ENCODE data around the gene PAX5.

PAX5 gene

DNA sequence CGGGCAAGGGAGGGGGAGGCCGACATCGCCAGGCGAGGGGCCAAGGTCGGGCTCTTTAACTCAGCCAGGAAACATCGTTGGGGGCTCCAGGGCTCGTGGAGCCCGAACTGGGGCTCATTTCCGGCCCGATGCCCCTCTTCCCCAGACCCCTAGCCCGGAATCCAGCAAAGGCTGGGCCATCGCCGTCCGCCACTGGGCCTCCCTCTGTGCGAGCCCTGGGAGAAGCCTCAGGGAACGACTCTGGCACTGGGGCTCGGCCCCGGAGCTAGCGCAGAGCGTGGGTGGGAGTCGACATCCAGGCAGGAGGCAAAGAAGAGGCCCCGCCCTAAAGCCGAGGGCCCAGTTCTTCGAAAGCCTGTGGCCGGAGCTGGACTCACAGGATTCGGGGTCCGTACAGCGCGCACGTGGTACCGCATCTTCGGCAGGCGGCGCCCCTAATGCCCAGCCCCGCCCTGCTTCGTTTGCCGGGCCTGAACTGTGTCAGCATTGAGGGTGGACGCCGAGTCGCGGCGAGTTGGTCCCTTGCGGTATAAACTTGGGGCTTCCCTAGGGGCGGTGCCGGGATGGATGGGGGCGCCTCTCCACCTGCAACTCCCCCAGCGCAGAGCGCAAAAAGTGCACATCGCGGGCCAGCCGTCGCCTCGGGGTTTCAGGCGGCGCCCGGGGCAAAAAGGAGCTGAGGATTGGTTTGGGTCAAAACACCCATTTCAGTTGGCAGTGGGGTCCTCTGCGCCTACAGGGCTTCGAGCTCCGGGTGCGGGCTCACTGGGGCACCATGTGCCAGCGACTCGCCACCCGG, 3.6 kb upstream of the PAX5 start:
- no peak for DNase-seq (ENCODE audit: low read depth, low spot score)

- no peak for DNase-seq (ENCODE audit: low read depth, low spot score)
Measured at GRCh38 chr9:37036776-37037502, 2.9 kb upstream of the PAX5 start.

DNA sequence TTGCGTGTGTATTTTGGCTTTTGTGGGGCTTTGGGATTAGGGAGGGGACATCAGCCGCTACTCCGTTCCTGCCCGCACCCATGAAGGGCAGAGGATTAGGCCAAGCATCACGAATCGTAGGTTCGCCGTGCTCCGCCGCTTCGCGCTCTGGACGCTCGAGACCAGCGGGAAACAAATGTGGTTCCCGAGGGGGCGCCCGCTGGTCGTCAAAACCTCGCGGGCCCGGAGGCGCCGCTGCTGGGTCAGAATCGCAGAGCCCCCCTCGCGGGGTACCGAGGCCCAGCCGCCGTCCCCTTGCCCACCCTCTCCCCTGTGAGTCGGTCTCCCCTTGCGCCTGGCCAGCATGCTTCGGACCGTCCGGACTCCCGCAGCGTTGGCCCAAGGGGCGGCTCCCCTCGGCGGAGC, 2.3 kb upstream of the PAX5 start:
- no peak for DNase-seq (ENCODE audit: low read depth, low spot score)

DNA sequence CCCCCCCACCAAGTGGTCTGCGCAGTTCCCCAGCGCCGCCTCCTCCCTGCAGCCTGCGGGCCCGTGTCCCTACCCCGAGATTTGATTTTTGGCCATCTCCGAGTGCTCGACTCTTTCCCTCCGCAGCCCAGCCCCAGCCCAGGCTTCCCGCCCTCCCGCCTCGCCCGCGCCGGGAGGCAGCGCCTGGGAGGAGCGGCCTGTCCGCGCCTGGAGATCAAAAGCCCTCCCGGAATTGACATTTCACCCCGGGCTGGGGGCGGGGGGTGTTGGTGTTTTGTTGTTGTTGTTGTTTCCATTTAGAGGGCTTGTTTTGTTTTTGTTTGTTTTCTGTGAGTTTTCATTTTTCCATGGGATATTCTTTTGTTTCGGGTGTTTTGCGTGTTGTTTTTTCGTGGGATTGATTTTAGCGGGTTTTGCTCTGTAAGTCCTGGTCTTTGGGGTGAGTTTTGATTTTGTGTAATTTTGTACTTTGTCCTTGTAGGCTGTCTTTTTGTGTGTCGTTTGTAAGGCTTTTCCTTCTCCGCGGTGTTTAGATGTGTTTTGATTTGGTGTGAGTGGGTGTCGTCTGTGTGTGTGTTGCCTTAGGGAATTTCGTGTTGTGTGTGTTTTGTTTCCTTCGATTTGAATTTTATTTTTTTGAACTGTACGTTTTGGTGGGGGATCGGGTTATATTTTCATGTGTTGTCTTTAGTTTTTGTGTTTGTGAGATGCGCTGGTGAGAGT, 1.7 kb upstream of the PAX5 start:
- no peak for DNase-seq (ENCODE audit: low read depth, low spot score)

- no peak for DNase-seq (ENCODE audit: low read depth, low spot score)
Measured at GRCh38 chr9:37034938-37035647, 1.0 kb upstream of the PAX5 start.

DNA sequence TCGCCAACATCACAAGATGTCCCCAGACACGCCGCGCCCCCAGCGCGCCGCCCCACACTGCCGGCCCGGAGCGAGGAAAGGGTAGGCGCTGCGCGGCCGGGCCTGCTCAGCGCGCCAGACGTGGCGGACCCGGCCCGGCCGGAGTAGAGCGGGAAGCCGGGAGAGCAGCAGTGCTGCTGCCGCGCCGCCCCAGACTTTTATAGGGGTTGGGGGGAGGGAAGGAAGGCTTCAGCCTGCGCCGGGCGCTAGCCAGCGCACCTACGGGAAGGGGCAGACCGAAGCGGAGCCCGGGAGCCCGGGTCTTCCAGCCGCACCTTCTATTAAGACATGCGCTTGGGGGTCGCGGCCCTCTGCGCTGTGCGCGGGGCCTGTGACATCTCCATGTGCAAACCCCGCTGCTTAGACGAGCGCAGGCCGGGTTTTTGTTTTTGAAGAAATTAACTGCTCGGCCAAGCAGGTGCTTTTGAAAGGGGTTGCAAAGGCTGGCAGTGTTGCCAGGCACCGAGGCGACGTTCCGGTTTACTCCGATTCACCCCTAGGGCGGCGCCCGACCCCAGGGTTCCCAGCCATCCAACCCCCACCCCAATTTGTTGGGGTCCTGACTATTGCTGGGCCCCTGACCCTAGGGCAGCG, 353 bp upstream of the PAX5 start:
- DNase-seq (ENCODE audit: low read depth, low spot score), result no peak

DNA sequence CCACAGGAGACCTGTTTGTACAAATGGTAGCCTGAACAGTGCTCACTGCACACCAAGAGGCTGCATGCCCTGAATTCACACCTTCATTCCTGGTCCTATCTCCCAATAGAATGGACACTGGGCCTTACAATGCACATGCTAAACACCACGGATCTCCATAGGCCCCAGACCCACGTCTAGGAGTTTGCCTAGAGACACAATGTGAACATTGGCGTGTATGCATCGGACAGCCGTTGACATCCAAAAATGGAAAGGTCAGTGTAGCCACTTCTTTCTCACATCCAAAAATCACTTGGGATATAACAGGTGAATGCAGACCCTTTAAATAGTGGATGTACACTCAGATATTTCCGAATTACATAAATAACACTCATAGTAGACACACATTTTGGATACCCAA, 927 bp downstream of the PAX5 start:
- no peak for DNase-seq (ENCODE audit: low read depth, low spot score)

GRCh38 chr9:37032713-37033112, 1.4 kb downstream of the PAX5 start:
- no peak for DNase-seq (ENCODE audit: low read depth, low spot score)

DNA sequence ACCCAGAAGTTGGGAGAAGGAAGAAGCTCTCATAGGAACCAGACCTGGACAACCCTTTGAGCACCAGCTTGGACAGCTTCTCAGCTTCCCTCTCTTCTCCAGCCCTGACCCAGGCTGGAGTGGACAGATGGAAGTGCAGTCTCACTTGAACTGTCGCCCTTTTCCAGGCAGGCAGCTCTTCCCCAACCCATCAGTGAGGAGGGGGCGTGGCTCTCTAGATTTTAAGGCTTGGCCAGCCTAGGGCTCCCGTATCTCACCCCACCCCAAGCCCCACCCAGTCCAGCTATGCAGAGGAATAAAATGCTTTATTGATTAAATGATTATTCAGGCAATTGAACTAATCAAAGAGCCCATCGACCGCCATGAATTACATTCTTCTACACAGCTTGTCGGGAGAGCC, 2.2 kb downstream of the PAX5 start:
- DNase-seq (ENCODE audit: low read depth, low spot score), result no peak

DNA sequence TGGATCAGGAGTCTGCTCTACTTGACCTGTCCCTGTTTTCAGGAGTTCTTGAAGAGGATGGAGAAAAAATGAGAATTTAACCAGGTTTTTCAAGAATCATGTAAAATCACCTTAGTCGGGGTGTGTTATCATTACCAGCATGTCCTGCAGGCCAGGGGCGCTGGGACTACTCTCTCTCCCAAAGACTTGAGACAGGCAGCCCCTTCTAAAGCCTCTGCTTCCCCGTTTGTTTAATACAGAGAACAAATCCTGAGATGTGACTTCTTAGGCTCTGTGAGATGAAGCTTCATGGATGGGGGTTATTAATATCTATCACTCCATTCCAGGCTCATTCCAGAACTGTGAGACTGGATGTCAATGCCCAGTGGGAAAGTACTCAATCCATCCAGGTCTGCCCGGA, 3.0 kb downstream of the PAX5 start:
- no peak for DNase-seq (ENCODE audit: low read depth, low spot score)

DNA sequence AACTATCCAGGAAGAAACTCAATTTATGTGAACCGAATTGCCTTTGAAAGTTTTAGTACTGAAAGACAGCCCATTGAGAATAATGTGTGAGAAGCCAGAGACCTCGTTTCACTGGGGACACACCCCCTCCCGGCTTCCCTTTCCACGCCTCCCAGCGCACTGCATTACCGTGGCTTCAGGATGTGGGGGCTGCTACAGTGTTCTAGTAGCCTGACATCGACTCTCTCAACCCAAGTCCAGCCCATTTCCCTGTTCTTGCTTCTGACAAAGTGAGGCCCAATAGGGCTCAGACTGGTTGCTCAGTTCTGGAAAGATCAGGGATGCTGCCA, 3.5 kb downstream of the PAX5 start:
- DNase-seq (ENCODE audit: low read depth, low spot score), result no peak

DNA sequence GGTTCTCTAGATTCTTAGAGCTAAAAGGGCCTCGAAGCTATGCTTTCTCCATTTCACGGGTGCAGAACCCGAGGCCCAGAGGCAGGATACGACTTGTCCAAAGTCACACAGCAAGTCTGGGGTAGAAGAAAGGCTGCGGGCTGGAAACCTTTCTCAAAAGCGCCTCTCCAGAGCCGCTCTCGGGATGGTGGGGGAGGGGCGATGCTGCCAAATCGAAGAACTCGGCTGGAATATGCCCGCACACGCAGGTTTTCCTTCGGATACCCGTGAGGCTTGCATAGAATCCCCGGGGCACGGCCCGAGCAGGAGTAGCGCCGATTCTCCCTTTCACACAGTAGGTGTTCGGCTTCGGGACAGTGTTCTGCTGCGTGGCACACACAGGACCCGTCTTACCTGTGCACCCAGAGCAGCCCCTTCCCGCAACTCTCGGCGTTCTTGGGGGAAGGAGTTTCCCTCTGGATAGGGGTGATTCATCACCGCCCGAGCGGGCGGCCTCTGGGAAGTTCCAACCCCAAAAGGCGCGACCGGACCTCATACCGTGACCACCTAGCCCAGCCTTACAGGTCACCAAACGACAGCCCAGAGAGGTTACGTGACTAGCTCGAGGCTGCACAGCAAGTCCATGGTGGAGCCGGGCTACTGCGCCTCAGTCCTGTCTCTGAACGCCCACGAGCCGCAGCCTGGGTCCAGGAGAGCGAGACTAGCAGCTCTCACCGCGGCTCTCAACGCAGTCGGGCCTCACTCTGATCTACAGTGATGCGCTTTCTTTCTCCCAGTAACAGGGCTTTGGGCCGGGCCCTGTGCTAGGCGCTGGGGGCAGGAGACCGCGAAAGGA, 4.1 kb downstream of the PAX5 start:
- DNase-seq (ENCODE audit: low read depth, low spot score), result no peak

GRCh38 chr9:37029304-37029775, 4.7 kb downstream of the PAX5 start:
- no peak for DNase-seq (ENCODE audit: low read depth, low spot score)

DNA sequence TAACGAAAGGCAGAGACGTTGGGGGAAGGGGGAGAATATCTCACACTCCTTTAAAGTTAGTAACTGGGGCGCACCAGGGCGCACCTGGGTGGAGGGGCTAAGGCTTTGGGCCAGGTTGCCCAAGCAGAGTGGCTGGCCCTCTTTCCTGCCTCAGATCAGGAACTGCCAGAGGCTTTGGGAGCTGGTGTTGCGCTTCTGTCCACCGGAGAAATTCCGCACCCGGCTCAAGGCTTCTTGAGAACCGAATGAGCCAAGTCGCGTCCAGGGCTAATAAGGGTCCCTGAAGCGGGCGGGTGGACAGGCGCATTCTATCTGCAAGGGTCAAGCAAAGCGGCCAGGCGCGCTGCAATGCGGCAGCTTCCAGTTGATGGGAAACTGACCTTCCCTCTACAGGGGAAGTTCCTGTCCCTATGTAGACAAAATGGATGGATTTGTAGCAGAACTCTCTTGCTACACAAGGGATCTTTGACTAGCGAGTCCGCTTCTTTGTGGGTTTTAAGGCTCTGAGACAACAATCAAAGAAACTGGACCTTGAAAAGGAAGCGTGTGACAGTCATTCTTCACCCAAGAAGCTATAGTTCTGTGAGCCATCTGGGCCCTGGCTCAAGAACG, 5.5 kb downstream of the PAX5 start:
- no peak for DNase-seq (ENCODE audit: low read depth, low spot score)

- DNase-seq (ENCODE audit: low read depth, low spot score), result peak; percentile 62
Measured at GRCh38 chr9:37027582-37028419, 6.3 kb downstream of the PAX5 start.

GRCh38 chr9:37026931-37027581, 7.0 kb downstream of the PAX5 start:
- no peak for DNase-seq (ENCODE audit: low read depth, low spot score)

- no peak for DNase-seq (ENCODE audit: low read depth, low spot score)
Measured at GRCh38 chr9:37026113-37026930, 7.7 kb downstream of the PAX5 start.

GRCh38 chr9:37025823-37026112, 8.3 kb downstream of the PAX5 start:
- DNase-seq (ENCODE audit: low read depth, low spot score), result no peak
